Stomach smooth muscle (tissue), 2 donors: ENCODE results near the gene EHF.

Experiments
- H3K27ac ChIP-seq: one replicate; pipeline ENCODE4 v1.7.0; 2013; ENCODE audit warnings: mild to moderate bottlenecking, low read length, inconsistent platforms
- H3K27me3 ChIP-seq, 2 donors: one replicate each; pipeline ENCODE4 v1.7.0; 2013; ENCODE audit warnings: low read length in 2 of 2; ENCODE audit not compliant: insufficient read depth in 2 of 2, control insufficient read depth in 1 of 2
- H3K36me3 ChIP-seq, 2 donors: one replicate each; pipeline ENCODE4 v1.7.0; 2013; ENCODE audit warnings: low read length in 2 of 2; ENCODE audit not compliant: control insufficient read depth in 2 of 2, insufficient read depth in 2 of 2
- H3K4me1 ChIP-seq: one replicate; pipeline ENCODE4 v1.7.0; 2013; ENCODE audit warnings: low read length; ENCODE audit not compliant: control insufficient read depth, insufficient read depth
- H3K4me3 ChIP-seq, 2 donors: one replicate each; pipeline ENCODE4 v1.7.0; 2013; ENCODE audit warnings: low read length in 2 of 2
- H3K9ac ChIP-seq, 2 donors: one replicate each; pipeline ENCODE4 v1.7.0; 2013; ENCODE audit warnings: low read length in 2 of 2, mild to moderate bottlenecking in 1 of 2
- H3K9me3 ChIP-seq, 2 donors: one replicate each; pipeline ENCODE4 v1.7.0; 2013; ENCODE audit warnings: low read length in 2 of 2; ENCODE audit not compliant: control insufficient read depth in 2 of 2
- donor health status: healthy.
- donor health status: Pancreatic carcinoma.

EHF gene

DNA sequence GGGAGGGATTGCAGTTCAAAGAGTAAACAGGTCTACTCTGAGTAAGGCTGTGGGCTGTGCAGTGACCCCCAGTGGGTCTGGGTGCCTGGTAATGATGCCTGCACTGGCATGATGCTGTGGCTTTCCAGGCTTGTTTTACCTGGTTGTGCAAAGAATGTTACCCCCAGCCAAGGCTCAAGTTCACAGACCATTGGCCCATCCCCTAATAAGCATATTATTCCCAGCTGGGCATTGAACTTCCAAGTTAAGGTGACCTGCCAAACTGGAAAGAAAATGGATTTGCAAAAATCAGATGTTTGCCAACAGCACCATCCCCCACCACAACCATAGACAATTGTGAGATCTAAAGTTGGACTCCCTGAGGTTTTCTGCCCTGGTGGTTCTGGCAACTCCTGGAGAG, 7.9 kb upstream of the EHF start:
- Histone ChIP-seq H3K4me3 (no peak overlapping the region), H3K27ac (no peak overlapping the region), H3K9ac (no peak overlapping the region)

DNA sequence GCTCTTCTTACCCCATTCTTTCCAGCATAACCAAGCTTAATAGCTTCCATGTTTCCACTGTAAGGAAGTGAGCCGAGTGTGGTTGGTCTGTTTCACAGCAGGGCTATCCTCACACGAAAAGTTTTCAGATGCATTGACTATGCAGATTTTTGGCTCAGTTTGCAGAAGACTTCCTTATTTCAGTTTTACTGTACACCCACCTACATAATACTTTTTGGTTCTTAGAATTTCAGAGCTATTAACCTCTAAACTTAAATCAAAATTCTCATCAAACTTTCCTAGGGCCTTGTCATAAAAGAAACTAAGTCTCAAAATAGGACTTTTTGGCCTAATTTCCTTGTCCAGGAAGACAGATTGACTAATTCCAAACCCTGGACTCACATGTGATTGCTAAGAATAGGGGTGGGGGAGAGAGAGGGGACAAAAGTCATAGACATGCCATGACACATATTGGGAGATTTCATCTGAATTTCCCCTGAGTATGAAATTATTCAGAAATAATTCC, 7.3 kb upstream of the EHF start:
- Histone ChIP-seq H3K27ac (no peak overlapping the region), H3K4me3 (no peak overlapping the region), H3K36me3 (no peaks in the 10 kb centered on the region), H3K4me1 (no peaks in the 10 kb centered on the region), H3K9me3 (no peaks in the 10 kb centered on the region), H3K9ac (no peak overlapping the region), H3K27me3 (no peaks in the 10 kb centered on the region)

More for the DNA sequence above, 7.9 kb upstream of the EHF start:
- Histone ChIP-seq H3K4me1 (no peaks in the 10 kb centered on the region), H3K27me3 (no peaks in the 10 kb centered on the region), H3K9me3 (no peaks in the 10 kb centered on the region), H3K36me3 (no peaks in the 10 kb centered on the region)

DNA sequence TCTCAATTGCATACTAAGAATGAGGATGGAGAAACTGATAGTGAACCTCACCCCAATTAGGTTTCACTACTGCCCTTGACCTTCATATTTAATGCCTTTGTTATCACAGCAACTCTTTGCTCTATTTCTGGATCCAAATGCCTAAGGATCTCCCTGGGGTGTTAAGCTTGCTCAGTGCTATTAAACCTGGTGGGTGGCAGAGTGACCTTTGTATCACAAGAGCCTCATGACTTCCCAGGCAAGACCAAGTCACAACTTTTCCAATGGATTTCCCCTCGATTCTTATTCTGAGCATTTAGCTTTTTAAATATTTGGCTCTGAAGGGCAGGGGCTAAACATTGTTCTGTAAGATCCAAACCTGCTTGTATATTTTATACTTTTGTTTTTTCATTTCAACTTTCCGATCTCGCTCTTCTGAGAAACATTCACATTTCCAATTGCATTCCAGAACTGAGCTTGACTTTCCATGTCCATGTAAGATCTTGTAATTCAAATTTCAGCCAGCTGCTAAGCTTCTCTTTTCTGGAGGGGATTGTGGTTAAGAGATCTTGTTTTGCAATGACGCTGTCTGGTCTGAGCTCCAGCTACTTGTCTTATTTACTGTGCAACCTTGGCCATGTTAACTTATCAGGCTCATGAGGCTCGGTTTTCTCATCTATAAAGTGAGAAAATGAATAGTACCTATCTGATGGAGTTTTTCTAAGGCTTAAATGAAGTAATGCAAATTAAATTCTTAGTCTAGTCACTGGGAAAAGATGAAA, 6.4 kb upstream of the EHF start:
- Histone ChIP-seq H3K9me3 (no peaks in the 10 kb centered on the region), H3K27me3 (no peaks in the 10 kb centered on the region), H3K27ac (no peak overlapping the region), H3K4me1 (no peaks in the 10 kb centered on the region), H3K9ac (no peak overlapping the region), H3K36me3 (no peaks in the 10 kb centered on the region), H3K4me3 (no peak overlapping the region)

DNA sequence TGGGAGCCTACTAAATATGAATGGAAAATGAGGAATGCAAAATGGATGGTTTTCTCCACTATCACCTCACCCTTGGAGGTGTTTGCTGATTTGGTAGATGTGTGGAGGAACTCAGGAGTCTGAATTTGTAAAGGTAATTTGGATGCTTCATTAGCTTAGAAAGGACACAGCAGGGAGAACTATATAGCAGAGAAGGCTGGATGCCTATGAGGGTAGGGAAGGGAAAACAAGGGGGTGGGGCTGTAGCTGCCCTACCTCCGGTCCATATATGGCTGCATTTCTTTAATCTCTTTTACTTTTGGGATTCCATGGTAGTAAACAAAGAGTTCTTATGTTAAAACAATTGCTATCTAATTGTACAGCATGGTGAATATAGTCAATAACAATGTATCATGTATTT, 4.8 kb upstream of the EHF start:
- H3K9ac ChIP-seq, result no peak overlapping the region

DNA sequence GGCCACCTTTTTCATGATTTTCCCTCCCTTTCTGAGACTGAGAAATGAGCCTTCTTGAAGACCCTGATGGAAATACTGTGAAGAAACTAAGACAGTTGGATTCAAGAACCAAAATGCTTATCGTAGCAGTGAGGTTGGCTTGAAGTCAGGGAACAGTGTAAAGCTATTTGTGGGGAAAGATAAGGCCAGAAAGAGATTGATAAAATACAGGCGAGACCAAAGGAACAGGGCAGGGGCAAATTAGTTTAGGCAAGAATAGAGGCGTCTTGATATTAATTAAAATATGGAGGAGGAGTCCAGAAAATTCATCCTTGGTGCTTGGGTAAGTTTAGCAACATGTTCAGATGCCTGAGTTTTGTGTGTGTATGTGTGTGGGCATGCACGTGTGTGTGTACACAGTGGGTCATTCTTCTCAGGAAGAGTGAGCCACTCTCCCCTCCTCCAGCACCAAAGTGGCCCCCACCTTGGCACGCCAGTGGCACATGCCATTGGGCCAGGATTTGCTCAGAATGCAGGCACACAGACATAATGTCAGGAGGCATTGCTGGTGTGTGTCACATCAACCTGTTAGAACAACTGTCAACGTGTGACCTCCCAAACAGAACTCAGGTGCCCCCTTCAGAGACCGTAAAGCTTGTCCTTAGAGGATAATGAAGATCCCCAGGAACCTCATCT, 3.9 kb upstream of the EHF start:
- Histone ChIP-seq H3K4me3 (no peak overlapping the region), H3K9ac (no peak overlapping the region), H3K36me3 (no peaks in the 10 kb centered on the region), H3K4me1 (no peaks in the 10 kb centered on the region), H3K27me3 (no peaks in the 10 kb centered on the region), H3K9me3 (no peaks in the 10 kb centered on the region), H3K27ac (no peak overlapping the region)

More for the DNA sequence above, 4.8 kb upstream of the EHF start:
- Histone ChIP-seq H3K4me3 (no peak overlapping the region), H3K36me3 (no peaks in the 10 kb centered on the region), H3K27me3 (no peaks in the 10 kb centered on the region), H3K27ac (no peak overlapping the region), H3K4me1 (no peaks in the 10 kb centered on the region), H3K9me3 (no peaks in the 10 kb centered on the region)

DNA sequence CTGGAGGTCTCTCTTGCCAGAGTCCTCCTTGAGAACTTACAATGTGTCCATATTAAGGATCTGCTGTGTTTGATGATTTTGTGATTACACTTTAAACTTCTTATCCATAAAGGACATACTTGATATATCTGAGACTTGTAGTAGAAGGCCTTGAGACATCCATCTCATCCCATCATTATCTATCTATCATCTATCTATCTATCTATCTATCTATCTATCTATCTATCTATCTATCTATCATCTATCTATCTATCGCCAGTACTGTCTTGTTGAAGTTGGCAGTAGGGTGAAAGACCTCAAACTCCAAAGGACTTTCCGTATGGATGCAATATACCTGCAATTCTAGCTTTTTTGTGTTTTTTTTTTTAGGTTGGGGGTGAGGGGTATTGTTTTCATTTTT, 2.5 kb upstream of the EHF start:
- Histone ChIP-seq H3K36me3 (no peaks in the 10 kb centered on the region), H3K27me3 (no peaks in the 10 kb centered on the region), H3K9me3 (no peaks in the 10 kb centered on the region), H3K4me1 (no peaks in the 10 kb centered on the region), H3K4me3 (no peak overlapping the region), H3K27ac (no peak overlapping the region), H3K9ac (no peak overlapping the region)

DNA sequence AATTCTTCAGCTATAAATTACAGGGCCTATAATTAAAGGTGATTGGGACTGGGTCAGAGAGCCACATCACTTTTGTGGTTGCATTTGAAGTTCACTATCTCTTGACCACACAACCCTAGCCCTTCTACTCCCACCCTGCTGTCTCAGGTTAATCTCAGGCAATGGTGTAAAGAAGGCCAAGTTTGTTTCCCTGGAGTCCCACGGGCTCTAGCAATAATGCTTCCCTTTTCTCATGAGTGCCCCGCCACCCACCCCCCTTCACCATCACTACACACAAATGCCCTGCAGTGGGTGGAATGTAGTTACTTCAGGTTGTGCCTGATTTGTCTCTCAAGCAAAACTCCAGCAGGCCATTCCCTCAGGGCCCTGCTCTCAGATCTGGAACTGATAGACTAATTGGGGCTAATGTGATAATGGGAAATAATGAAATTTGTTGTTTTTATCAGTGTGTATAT, 1.8 kb upstream of the EHF start:
- Histone ChIP-seq H3K4me1 (no peaks in the 10 kb centered on the region), H3K36me3 (no peaks in the 10 kb centered on the region), H3K4me3 (no peak overlapping the region), H3K27me3 (no peaks in the 10 kb centered on the region), H3K9ac (no peak overlapping the region), H3K9me3 (no peaks in the 10 kb centered on the region), H3K27ac (no peak overlapping the region)

DNA sequence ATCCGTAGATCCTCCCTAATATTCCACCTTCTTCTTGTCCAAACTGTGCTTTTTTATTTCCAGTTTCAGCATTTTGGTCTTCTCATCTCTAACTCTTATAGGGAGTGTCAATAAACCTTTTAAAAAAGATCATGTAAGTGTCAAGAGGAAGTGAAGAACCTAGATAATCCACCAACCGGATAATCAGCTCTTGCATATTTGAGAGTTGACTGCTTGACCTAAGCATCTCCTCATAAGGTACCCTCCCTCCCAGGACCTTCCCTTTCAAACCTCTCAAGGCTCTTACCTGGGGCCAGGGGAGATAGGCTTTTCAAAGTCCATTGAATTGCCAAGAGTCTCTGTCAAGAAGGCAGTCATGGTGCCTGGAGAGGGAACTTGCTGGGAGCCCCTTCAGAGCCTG, 691 bp upstream of the EHF start:
- Histone ChIP-seq H3K36me3 (no peaks in the 10 kb centered on the region), H3K4me1 (no peaks in the 10 kb centered on the region), H3K4me3 (no peak overlapping the region), H3K27ac (no peak overlapping the region), H3K27me3 (no peaks in the 10 kb centered on the region), H3K9me3 (no peaks in the 10 kb centered on the region), H3K9ac (no peak overlapping the region)

DNA sequence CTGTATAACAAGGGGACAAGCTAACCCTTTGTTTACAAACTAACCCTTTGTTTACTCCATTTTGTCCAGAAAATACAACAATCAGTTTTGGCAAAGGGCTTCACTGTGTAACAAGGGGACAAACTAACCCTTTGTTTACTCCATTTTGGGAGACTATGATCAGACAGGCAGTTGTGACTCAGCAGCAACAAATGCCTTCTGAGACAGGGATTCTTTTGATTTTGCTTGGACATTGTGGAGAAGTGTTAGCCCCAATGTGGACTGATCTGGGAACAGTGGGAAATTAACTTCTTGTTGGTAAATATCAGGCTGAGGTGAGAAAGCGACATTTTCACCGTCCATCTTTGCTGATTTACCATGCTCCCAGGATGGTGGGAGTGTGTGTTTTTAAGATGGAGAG, 983 bp downstream of the EHF start:
- Histone ChIP-seq H3K27me3 (peaks cover 0 to 2% of the 10 kb centered on the region in 2 donors), H3K4me3 (no peak overlapping the region), H3K9me3 (no peaks in the 10 kb centered on the region), H3K36me3 (no peaks in the 10 kb centered on the region), H3K27ac (no peak overlapping the region), H3K4me1 (no peaks in the 10 kb centered on the region), H3K9ac (no peak overlapping the region)

DNA sequence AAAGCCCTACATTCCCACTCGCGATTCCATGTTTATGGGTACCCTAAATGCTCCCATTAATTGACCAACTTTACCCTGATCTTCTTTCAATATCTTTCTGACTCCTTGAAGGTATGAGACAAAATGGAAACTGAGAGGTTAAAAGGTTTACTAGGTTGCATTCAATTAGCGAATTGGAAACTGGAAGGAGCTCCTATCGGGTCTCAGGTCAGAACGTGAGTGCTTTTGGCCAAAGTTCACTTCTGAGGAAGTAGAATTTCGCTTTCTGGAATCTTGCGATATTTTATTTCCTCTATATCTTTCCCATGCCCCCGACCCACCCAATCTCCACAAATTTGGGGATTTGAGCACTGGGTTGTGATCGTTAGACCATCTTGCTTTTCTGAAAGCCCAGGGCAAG, 2.6 kb downstream of the EHF start:
- Histone ChIP-seq H3K9me3 (no peaks in the 10 kb centered on the region), H3K27me3 (peaks cover 0 to 2% of the 10 kb centered on the region in 2 donors), H3K4me1 (no peaks in the 10 kb centered on the region), H3K27ac (no peak overlapping the region), H3K36me3 (no peaks in the 10 kb centered on the region), H3K9ac (no peak overlapping the region), H3K4me3 (no peak overlapping the region)

DNA sequence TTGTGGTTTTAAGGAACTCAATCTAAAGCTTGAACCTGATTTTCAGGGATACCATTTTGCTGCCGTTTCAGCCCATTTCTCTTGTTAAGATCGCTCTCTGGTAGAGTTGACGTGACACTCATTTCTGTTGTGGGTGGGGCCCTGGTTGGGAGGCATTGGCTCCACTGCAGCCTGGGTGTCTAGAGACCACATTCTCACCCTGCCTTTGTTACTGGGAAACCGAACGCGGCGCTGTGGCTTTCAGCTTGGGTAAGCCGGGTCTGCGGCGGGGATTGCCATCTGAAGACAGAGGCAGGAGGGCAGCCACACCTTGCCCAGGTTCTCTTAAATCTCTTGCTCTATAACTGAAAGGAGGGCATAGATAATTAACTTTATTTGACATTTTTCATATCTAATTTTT, 3.2 kb downstream of the EHF start:
- H3K27ac ChIP-seq, result no peak overlapping the region
- H3K4me3 ChIP-seq, result no peak overlapping the region
- H3K27me3 ChIP-seq, result peaks cover 0 to 2% of the 10 kb centered on the region in 2 donors

More for the DNA sequence above, 3.2 kb downstream of the EHF start:
- Histone ChIP-seq H3K36me3 (no peaks in the 10 kb centered on the region), H3K9ac (no peak overlapping the region), H3K4me1 (no peaks in the 10 kb centered on the region), H3K9me3 (no peaks in the 10 kb centered on the region)
